ENCODE results near the gene LRCOL1. TPM values are rescaled to one million over a fixed set of nuclear protein-coding genes. Genes with fewer than 3 reads are reported as not detected.

The LRCOL1 gene
- total RNA-seq, 2 experiments from 2014 or later = not detected

- H3K9me3 Mint-ChIP-seq = no peaks in the 10 kb centered on the region
- TF ChIP-seq CTCF (IDR thresholded peaks at IDR 0.05) = peak; percentile 59
- Histone ChIP-seq H3K4me3 (ENCODE audit: low read length) (no peak overlapping the region), H3K9me3 (ENCODE audit: control insufficient read depth in 1 of 2, insufficient read depth in 1 of 2, low read length in 2 of 2) (no peaks in the 10 kb centered on the region), H3K27me3 (ENCODE audit: control insufficient read depth in 1 of 2, insufficient read depth in 2 of 2, low read length in 2 of 2) (no peaks in the 10 kb centered on the region), H3K36me3 (ENCODE audit: insufficient read depth, low read length) (peaks cover 82% of the 10 kb centered on the region), H3K27ac (ENCODE audit: low read depth in 1 of 2, low read length in 2 of 2) (no peak overlapping the region), H3K4me1 (ENCODE audit: insufficient read depth, low read length) (no peaks in the 10 kb centered on the region)
- peaks cover 84% of the 10 kb centered on the region for H3K36me3 Mint-ChIP-seq (ENCODE audit: low read depth)
- no peaks in the 10 kb centered on the region for H3K27me3 Mint-ChIP-seq
- CTCF ChIA-PET = no interaction called here
- no peaks in the 10 kb centered on the region for H3K4me1 Mint-ChIP-seq (ENCODE audit: low read depth)
- POLR2A ChIA-PET = no interaction called here
- H3K4me3 Mint-ChIP-seq = no peak overlapping the region
- no peak for ATAC-seq (ENCODE audit: poor library complexity)
- intact Hi-C loops (cut with DNase I, micrococcal nuclease) = no loop called here
- no peak overlapping the region for H3K27ac Mint-ChIP-seq
- peak in 2 of 14 experiments; percentile 18 for DNase-seq
Measured at GRCh38 chr12:132638541-132639408, 28.4 kb upstream of the LRCOL1 start.

GRCh38 chr12:132637811-132638210, 27.4 kb upstream of the LRCOL1 start:
- Mint-ChIP-seq H3K4me1 (ENCODE audit: low read depth) (no peaks in the 10 kb centered on the region), H3K27ac (no peak overlapping the region), H3K4me3 (no peak overlapping the region), H3K27me3 (no peaks in the 10 kb centered on the region), H3K36me3 (ENCODE audit: low read depth) (peaks cover 84% of the 10 kb centered on the region), H3K9me3 (no peaks in the 10 kb centered on the region)
- Histone ChIP-seq H3K27ac (ENCODE audit: low read depth in 1 of 2, low read length in 2 of 2) (no peak overlapping the region), H3K4me3 (ENCODE audit: low read length) (no peak overlapping the region), H3K9me3 (ENCODE audit: control insufficient read depth in 1 of 2, insufficient read depth in 1 of 2, low read length in 2 of 2) (no peaks in the 10 kb centered on the region), H3K27me3 (ENCODE audit: control insufficient read depth in 1 of 2, insufficient read depth in 2 of 2, low read length in 2 of 2) (no peaks in the 10 kb centered on the region), H3K36me3 (ENCODE audit: insufficient read depth, low read length) (peaks cover 78% of the 10 kb centered on the region), H3K4me1 (ENCODE audit: insufficient read depth, low read length) (no peaks in the 10 kb centered on the region)
- no peak for ATAC-seq (ENCODE audit: poor library complexity)
- no peak for DNase-seq
- no peak for TF ChIP-seq CTCF (IDR thresholded peaks at IDR 0.05)
- ChIA-PET POLR2A (no interaction called here), CTCF (no interaction called here)
- intact Hi-C loops (cut with DNase I, micrococcal nuclease) = no loop called here

- no peaks in the 10 kb centered on the region for H3K27me3 Mint-ChIP-seq
- no peaks in the 10 kb centered on the region for H3K4me1 Mint-ChIP-seq (ENCODE audit: low read depth)
- Histone ChIP-seq H3K4me1 (ENCODE audit: insufficient read depth, low read length) (no peaks in the 10 kb centered on the region), H3K27ac (ENCODE audit: low read depth in 1 of 2, low read length in 2 of 2) (no peak overlapping the region), H3K36me3 (ENCODE audit: insufficient read depth, low read length) (peaks cover 80% of the 10 kb centered on the region), H3K27me3 (ENCODE audit: control insufficient read depth in 1 of 2, insufficient read depth in 2 of 2, low read length in 2 of 2) (no peaks in the 10 kb centered on the region), H3K4me3 (ENCODE audit: low read length) (no peak overlapping the region), H3K9me3 (ENCODE audit: control insufficient read depth in 1 of 2, insufficient read depth in 1 of 2, low read length in 2 of 2) (no peaks in the 10 kb centered on the region)
- H3K9me3 Mint-ChIP-seq = no peaks in the 10 kb centered on the region
- no peak overlapping the region for H3K27ac Mint-ChIP-seq
- ATAC-seq (ENCODE audit: poor library complexity) = no peak
- no peak for DNase-seq
- no peak for TF ChIP-seq CTCF (IDR thresholded peaks at IDR 0.05)
- no peak overlapping the region for H3K4me3 Mint-ChIP-seq
- CTCF ChIA-PET = no interaction called here
- POLR2A ChIA-PET = no interaction called here
- H3K36me3 Mint-ChIP-seq (ENCODE audit: low read depth) = peaks cover 90% of the 10 kb centered on the region
- intact Hi-C loops (cut with DNase I, micrococcal nuclease) = no loop called here
Measured at GRCh38 chr12:132635076-132635955, 24.9 kb upstream of the LRCOL1 start.
